Measurements from ENCODE around the gene SPATA6L.

GRCh38 chr9:4566806-4567205 is 99.5 kb downstream of the SPATA6L start:
- no peak for TF ChIP-seq SP1 (CRISPR knock-in tag; IDR thresholded peaks at IDR 0.05)
- no peak for TF ChIP-seq ZNF589 (CRISPR knock-in tag; IDR thresholded peaks at IDR 0.05; ENCODE audit: low read depth)
- TF ChIP-seq RAD21 (CRISPR knock-in tag; conservative IDR thresholded peaks at IDR 0.05 in 1 of 2, IDR thresholded peaks at IDR 0.05 in 1 of 2) = no peak
- TF ChIP-seq TCF7L2 (IDR thresholded peaks at IDR 0.05; ENCODE audit: low read depth, low read length) = no peak
- TF ChIP-seq GTF2B (IDR thresholded peaks at IDR 0.05; ENCODE audit: extremely low read depth, insufficient read length) = no peak
- TF ChIP-seq THRB (CRISPR knock-in tag; conservative IDR thresholded peaks at IDR 0.05) = no peak

Measured in K562 (cell line).